ENCODE measurements around the gene TM9SF3. TPM values are rescaled to one million over a fixed set of nuclear protein-coding genes. Genes with fewer than 3 reads are reported as not detected.

TM9SF3 gene
- total RNA-seq, 2 donors from 2014 or later, result 46.0 to 46.7 TPM

DNA sequence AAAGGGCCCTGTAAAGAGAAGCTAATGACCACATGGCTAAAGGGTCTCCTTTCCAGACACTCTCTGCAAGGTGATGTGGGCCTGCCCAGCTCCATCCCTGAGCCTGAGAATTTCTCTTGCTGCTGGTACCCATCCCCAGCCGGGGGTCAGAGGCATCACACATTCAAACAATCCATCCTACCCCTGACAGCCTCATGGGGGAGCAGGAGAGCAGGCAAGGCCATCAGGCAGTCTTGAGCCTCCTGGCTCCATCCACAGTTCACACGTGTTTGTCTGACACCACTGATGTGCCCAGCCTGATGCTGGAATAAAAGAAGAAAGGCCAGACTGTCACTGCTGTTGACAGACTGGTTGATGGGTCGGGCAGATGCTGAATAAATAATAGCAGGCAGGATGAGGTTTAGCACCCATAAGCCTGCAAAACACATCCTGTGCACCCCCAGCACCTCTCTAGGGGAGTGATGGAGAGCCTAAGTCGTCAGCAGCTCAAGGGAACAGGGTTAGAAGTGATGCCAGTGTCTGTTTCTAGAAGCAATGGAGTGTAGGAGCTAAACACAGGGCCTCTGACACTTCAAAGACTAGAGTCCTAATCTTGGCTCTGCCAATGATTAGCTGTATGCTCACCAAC, 116.6 kb downstream of the TM9SF3 start:
- no peak overlapping the region for H3K27ac ChIP-seq
- TF ChIP-seq, protein P1, sequence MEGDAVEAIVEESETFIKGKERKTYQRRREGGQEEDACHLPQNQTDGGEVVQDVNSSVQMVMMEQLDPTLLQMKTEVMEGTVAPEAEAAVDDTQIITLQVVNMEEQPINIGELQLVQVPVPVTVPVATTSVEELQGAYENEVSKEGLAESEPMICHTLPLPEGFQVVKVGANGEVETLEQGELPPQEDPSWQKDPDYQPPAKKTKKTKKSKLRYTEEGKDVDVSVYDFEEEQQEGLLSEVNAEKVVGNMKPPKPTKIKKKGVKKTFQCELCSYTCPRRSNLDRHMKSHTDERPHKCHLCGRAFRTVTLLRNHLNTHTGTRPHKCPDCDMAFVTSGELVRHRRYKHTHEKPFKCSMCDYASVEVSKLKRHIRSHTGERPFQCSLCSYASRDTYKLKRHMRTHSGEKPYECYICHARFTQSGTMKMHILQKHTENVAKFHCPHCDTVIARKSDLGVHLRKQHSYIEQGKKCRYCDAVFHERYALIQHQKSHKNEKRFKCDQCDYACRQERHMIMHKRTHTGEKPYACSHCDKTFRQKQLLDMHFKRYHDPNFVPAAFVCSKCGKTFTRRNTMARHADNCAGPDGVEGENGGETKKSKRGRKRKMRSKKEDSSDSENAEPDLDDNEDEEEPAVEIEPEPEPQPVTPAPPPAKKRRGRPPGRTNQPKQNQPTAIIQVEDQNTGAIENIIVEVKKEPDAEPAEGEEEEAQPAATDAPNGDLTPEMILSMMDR (IDR thresholded peaks at IDR 0.05), result peak; percentile 33 to 63
- no peak for DNase-seq (ENCODE audit: low spot score)
- H3K27me3 ChIP-seq, result no peaks in the 10 kb centered on the region
- no peaks in the 10 kb centered on the region for H3K9me3 ChIP-seq
- no peaks in the 10 kb centered on the region for H3K36me3 ChIP-seq
- H3K4me1 ChIP-seq, result no peaks in the 10 kb centered on the region
- H3K4me3 ChIP-seq, result no peak overlapping the region

DNA sequence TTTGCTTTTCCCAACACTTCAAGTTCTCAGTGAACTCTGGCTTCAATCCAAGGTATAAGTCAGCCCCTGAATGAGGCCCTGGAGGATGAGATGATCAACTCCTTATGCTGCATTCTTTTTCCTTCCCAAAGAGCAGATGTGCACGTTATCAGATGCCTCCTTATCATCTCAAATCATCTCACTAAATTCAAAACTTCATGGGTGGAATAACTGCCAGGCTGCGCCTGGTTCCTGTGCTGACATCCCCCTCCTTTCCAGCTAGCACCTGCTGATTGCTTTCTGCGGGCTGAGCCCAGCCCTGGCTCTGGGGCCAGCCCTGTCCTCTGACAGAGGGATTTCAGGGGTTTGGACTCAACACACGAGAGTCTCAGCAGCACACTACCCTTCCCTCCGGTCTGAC, 118.0 kb downstream of the TM9SF3 start:
- Histone ChIP-seq H3K27me3 (no peaks in the 10 kb centered on the region), H3K27ac (no peak overlapping the region), H3K4me3 (no peak overlapping the region), H3K36me3 (no peaks in the 10 kb centered on the region), H3K9me3 (no peaks in the 10 kb centered on the region), H3K4me1 (no peaks in the 10 kb centered on the region)
- TF ChIP-seq, protein P1 (IDR thresholded peaks at IDR 0.05), result no peak
- DNase-seq (ENCODE audit: low spot score), result no peak

Other genes with a start within 250 kb of the TM9SF3 start
- not detected for gene OPALIN, start 228.0 kb downstream of the TM9SF3 start, total RNA-seq
- gene TLL2, start 73.1 kb downstream of the TM9SF3 start, total RNA-seq, result under 1 TPM; 0.24 to 0.96 TPM
- gene PIK3AP1, start 133.5 kb upstream of the TM9SF3 start, total RNA-seq, result 10 to 100 TPM in 1 of 2 donors, 1 to 10 TPM in 1; 3.1 to 11.2 TPM
- 10 to 100 TPM; 10.2 to 12.2 TPM for gene LCOR, start 245.3 kb upstream of the TM9SF3 start, total RNA-seq